Activated naive CD4-positive, alpha-beta T cell (primary cell): ENCODE data around the gene TUBA4A.
"Not testable (repeated sequence)": the region's sequence is repeated elsewhere in the genome, so short reads cannot be mapped to it uniquely, and the experiment has no call there.

ENCODE experiments used
- DNase-seq, 4 experiments: peaks; one replicate each; lab custom pipeline; 2025; lab: John Stamatoyannopoulos, UW

The TUBA4A gene

GRCh38 chr2:219268294-219268693 lies 14.6 kb upstream of the TUBA4A start:
- no peak for DNase-seq

GRCh38 chr2:219266886-219267285 lies 13.2 kb upstream of the TUBA4A start:
- DNase-seq = no peak

- DNase-seq = no peak
Measured at GRCh38 chr2:219266232-219266631, 12.5 kb upstream of the TUBA4A start.

GRCh38 chr2:219261024-219261855 lies 7.5 kb upstream of the TUBA4A start:
- no peak for DNase-seq

- DNase-seq = not testable (repeated sequence)
Measured at GRCh38 chr2:219258942-219259341, 5.2 kb upstream of the TUBA4A start.

- DNase-seq = no peak
Measured at GRCh38 chr2:219254590-219255201, 978 bp upstream of the TUBA4A start.

GRCh38 chr2:219252900-219253752 lies 592 bp downstream of the TUBA4A start, which contains the start of gene TUBA4B:
TUBA4B (plus strand) TSS chr2:219253243; CDS start chr2:219253408, 165 bp downstream.
- DNase-seq = peak in 2 of 4 experiments; percentile 22 to 39

GRCh38 chr2:219252570-219252899 lies 1.2 kb downstream of the TUBA4A start:
- DNase-seq = peak in 1 of 4 experiments; percentile 39

- peak in 1 of 4 experiments; percentile 12 for DNase-seq
Measured at GRCh38 chr2:219252084-219252483, 1.6 kb downstream of the TUBA4A start.

- DNase-seq = no peak
Measured at GRCh38 chr2:219251656-219252055, 2.1 kb downstream of the TUBA4A start.

GRCh38 chr2:219250049-219250781 lies 3.5 kb downstream of the TUBA4A start:
- DNase-seq = no peak

GRCh38 chr2:219249203-219249980 lies 4.3 kb downstream of the TUBA4A start:
- DNase-seq = peak in 2 of 4 experiments; percentile 10 to 20

- no peak for DNase-seq
Measured at GRCh38 chr2:219248845-219249202, 4.9 kb downstream of the TUBA4A start.

GRCh38 chr2:219247678-219248642 lies 5.8 kb downstream of the TUBA4A start:
- peak in 1 of 4 experiments; percentile 26 for DNase-seq

- no peak for DNase-seq
Measured at GRCh38 chr2:219246559-219246958, 7.2 kb downstream of the TUBA4A start.

GRCh38 chr2:219245899-219246230 lies 7.9 kb downstream of the TUBA4A start:
- no peak for DNase-seq

GRCh38 chr2:219245148-219245898 lies 8.4 kb downstream of the TUBA4A start, which contains the start of the genes GLB1L and STK16:
GLB1L (minus strand) TSS chr2:219245444; CDS start chr2:219243573, 1,871 bp downstream.
STK16 (plus strand) TSS chr2:219245479; CDS start chr2:219246000, 521 bp downstream.
- peak; percentile 76 to 80 (median 78) for DNase-seq

GRCh38 chr2:219244789-219245147 lies 8.9 kb downstream of the TUBA4A start:
- DNase-seq = no peak

GRCh38 chr2:219243291-219243761 lies 10.4 kb downstream of the TUBA4A start:
- DNase-seq = no peak
